GM12872 (cell line): Measurements from ENCODE around the gene TTPAL.

ENCODE experiments used
- TF ChIP-seq, protein P1 (sequence below): IDR thresholded peaks from 3 replicates; pipeline ENCODE4 v1.5.1; 2011; ENCODE audit warnings: low read depth, mild to moderate bottlenecking, low read length, moderate library complexity; ENCODE audit not compliant: insufficient read depth

Gene TTPAL

DNA sequence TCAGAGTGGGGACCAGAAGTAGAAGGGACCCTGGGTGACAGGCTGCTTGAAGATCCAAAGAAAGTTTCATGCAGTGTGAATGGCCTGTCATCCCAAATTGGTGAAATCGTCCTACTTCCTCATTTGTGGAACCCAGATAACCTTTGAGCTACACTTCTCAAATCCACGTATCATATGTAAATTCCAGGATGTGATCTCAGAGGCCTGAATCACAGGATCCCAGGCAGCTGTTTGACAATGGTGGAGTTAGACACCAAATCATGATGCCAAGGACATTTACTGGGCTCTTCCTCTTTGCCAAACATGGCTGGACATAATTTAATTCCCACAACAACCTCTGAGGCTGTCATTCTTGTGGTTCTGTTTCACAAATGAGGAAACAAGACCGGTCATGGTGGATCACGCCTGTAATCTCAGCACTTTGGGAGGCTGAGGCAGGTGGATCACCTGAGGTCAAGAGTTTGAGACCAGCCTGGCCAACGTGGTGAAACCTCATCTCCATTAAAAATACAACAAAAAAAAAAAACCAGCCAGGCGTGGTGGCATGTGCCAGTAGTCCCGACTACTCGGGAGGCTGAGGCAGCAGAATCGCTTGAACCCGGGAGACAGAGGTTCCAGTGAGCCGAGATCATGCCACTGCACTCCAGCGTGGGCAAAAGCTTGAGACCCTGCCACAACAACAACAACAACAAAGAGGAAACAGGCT is 39.9 kb upstream of the TTPAL start:
- TF ChIP-seq, protein P1, sequence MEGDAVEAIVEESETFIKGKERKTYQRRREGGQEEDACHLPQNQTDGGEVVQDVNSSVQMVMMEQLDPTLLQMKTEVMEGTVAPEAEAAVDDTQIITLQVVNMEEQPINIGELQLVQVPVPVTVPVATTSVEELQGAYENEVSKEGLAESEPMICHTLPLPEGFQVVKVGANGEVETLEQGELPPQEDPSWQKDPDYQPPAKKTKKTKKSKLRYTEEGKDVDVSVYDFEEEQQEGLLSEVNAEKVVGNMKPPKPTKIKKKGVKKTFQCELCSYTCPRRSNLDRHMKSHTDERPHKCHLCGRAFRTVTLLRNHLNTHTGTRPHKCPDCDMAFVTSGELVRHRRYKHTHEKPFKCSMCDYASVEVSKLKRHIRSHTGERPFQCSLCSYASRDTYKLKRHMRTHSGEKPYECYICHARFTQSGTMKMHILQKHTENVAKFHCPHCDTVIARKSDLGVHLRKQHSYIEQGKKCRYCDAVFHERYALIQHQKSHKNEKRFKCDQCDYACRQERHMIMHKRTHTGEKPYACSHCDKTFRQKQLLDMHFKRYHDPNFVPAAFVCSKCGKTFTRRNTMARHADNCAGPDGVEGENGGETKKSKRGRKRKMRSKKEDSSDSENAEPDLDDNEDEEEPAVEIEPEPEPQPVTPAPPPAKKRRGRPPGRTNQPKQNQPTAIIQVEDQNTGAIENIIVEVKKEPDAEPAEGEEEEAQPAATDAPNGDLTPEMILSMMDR, result no peak

GRCh38 chr20:44436393-44436792 is 39.3 kb upstream of the TTPAL start:
- TF ChIP-seq, protein P1, result no peak

GRCh38 chr20:44437497-44437896 is 38.2 kb upstream of the TTPAL start:
- TF ChIP-seq, protein P1, result no peak

DNA sequence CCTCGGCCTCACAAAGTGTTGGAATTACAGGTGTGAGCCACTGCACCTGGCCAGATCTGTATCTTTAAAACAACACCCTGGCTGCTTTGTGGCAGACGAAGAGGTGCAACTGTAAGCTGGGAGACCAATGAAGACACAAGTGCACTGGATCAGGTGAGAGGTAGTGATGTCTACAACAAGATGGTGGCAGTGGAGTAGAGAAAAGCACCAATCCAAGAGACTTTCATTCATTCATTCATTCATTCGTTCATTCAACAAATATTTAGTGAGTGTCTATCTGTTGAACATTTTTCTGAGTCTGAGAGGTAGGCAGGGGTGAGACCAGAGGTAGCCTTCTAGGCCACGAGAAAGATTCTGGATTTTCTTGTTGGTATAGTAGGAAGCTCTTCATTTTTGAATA is 36.9 kb upstream of the TTPAL start:
- TF ChIP-seq, protein P1, result no peak

- TF ChIP-seq, protein P1, result no peak
Observed at GRCh38 chr20:44439318-44439717, 36.4 kb upstream of the TTPAL start.

DNA sequence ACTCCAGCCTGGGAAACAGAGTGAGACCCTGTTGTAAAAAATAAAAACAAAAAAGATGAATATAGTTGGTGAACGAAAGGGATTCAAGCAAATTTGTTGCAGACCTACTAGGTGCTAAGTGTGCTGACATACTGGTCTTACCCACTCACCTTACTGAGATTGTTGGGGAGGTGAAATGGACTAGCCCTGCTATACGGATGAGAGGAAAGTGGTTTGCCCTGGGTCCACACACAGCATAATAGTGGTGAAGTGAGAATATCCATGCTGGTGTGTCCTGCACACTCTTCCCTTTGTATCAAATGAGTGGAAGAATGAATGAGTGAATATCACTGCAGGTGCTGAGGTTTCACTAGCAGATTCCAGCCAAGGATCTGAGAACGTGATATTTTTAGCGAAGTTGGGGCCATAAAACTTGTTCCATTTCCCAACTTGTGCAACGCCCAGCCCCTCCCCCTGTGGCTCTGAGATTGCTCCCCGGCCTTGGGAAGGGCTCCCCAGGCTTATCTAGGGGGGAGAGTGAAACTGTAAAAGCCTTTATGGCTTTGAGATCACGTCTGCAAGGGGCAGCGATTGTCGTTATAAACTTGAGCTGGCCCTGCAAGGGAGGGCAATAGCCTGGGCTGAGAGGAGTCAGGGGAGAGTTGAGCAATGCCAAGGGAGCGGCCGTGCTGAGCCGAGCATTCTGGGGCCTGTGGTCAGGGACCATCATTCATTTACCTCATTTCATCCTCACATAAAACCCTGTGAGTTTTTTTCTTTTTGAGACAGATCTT is 33.2 kb upstream of the TTPAL start:
- TF ChIP-seq, protein P1, result no peak

- TF ChIP-seq, protein P1, result no peak
Observed at GRCh38 chr20:44445742-44446710, 29.6 kb upstream of the TTPAL start.
